Mucosa of descending colon (tissue), 3 donors: Measurements from ENCODE around the gene MGAT3. TPM values are rescaled to one million over a fixed set of nuclear protein-coding genes. Genes with fewer than 3 reads are reported as not detected.
"Not testable (repeated sequence)": the region's sequence is repeated elsewhere in the genome, so short reads cannot be mapped to it uniquely, and the experiment has no call there.

Experiments
- ATAC-seq: fragments of 200-7000 bp; cut with Tn5 transposase; one replicate; pipeline ENCODE4 v1.9.1; 2020; ENCODE audit warnings: mild to moderate bottlenecking, moderate library complexity
- DNase-seq, 3 donors: peaks; one replicate each; pipeline ENCODE4 v3.0.0-alpha.2; 2020
- H3K36me3 ChIP-seq: fragments of 200-600 bp; one replicate; pipeline ENCODE4 v1.8.0; 2021; ENCODE audit warnings: low read depth, mild to moderate bottlenecking
- H3K4me1 ChIP-seq: fragments of 200-600 bp; one replicate; pipeline ENCODE4 v1.8.0; 2021; ENCODE audit warnings: low read depth, mild to moderate bottlenecking
- H3K4me3 ChIP-seq: fragments of 200-600 bp; one replicate; pipeline ENCODE4 v1.8.0; 2021; ENCODE audit warnings: mild to moderate bottlenecking
- H3K9me3 ChIP-seq: fragments of 200-600 bp; one replicate; pipeline ENCODE4 v1.8.0; 2021; ENCODE audit warnings: mild to moderate bottlenecking
- intact Hi-C, 2 donors: fragments of 100-400 bp; cut with DNase I in 1 of 2; cut with micrococcal nuclease in 1 of 2; formaldehyde crosslinking; loops; one replicate each; pipeline versions ENCODE4 v1.11.0 to v1.11.1; 2022; cut with DNase I, micrococcal nuclease
- long read RNA-seq, 2 donors: library from polyadenylated mRNA; unstranded; transcript quantifications; one replicate each; pipeline ENCODE4 v2.0.0, GENCODE V29; 2019 to 2021
- total RNA-seq, 3 donors: library from RNA; stranded (reverse); fragmentation: NEBNext Ultra II Directional in 2 of 3; extraction: Animal tissue kit (Norgen Biotek cat#: 25700) in 2 of 3; gene quantifications; one replicate each; pipeline versions ENCODE4 v1.2.1 to v1.2.4, GENCODE V29; 2021 to 2023
- TF ChIP-seq, protein P1 (sequence below): fragments of 200-600 bp; IDR thresholded peaks from one replicate; pipeline ENCODE4 v1.8.0; 2022; ENCODE audit warnings: antibody characterized with exemption, mild to moderate bottlenecking
- donor health status: DM: no; HTN: no; CAD: no; lungs with moderate emphysema.
- donor health status: DM: no; HTN: no; CAD: no.
- donor health status: DM: no; HTN: yes; CAD: no.

MGAT3 gene
- 1 to 10 TPM; 5.1 to 8.5 (median 6.5) TPM for total RNA-seq
- long read RNA-seq, donor 1, partial matches to known transcripts: 0 of 11 reads
- long read RNA-seq, donor 1, other reads (novel, unspliced or antisense): 11 of 11 reads
- long read RNA-seq, donor 2, partial matches to known transcripts: 0 of 1 reads
- long read RNA-seq, donor 2, other reads (novel, unspliced or antisense): 1 of 1 reads

GRCh38 chr22:39456522-39457197, at the start of gene MGAT3:
TSS of gene MGAT3 (plus strand) at chr22:39457012. CDS start at chr22:39487348, 30,336 bp downstream.
- H3K36me3 ChIP-seq: no peaks in the 10 kb centered on the region
- H3K4me3 ChIP-seq: no peak within 1 kb of the TSS
- TF ChIP-seq, protein P1, sequence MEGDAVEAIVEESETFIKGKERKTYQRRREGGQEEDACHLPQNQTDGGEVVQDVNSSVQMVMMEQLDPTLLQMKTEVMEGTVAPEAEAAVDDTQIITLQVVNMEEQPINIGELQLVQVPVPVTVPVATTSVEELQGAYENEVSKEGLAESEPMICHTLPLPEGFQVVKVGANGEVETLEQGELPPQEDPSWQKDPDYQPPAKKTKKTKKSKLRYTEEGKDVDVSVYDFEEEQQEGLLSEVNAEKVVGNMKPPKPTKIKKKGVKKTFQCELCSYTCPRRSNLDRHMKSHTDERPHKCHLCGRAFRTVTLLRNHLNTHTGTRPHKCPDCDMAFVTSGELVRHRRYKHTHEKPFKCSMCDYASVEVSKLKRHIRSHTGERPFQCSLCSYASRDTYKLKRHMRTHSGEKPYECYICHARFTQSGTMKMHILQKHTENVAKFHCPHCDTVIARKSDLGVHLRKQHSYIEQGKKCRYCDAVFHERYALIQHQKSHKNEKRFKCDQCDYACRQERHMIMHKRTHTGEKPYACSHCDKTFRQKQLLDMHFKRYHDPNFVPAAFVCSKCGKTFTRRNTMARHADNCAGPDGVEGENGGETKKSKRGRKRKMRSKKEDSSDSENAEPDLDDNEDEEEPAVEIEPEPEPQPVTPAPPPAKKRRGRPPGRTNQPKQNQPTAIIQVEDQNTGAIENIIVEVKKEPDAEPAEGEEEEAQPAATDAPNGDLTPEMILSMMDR: no peak
- intact Hi-C loops: no loop called here
- ATAC-seq (no peak), DNase-seq (no peak)
- peaks cover 2% of the 10 kb centered on the region for H3K4me1 ChIP-seq
- no peaks in the 10 kb centered on the region for H3K9me3 ChIP-seq

GRCh38 chr22:39408173-39408572, 48.6 kb upstream of the MGAT3 start:
- DNase-seq: peak in 1 of 3 donors; percentile 17
- intact Hi-C loops: no loop called here
- Histone ChIP-seq H3K9me3 (no peaks in the 10 kb centered on the region), H3K4me1 (no peaks in the 10 kb centered on the region), H3K36me3 (no peaks in the 10 kb centered on the region), H3K4me3 (no peak overlapping the region)
- ATAC-seq: no peak
- TF ChIP-seq, protein P1: no peak

DNA sequence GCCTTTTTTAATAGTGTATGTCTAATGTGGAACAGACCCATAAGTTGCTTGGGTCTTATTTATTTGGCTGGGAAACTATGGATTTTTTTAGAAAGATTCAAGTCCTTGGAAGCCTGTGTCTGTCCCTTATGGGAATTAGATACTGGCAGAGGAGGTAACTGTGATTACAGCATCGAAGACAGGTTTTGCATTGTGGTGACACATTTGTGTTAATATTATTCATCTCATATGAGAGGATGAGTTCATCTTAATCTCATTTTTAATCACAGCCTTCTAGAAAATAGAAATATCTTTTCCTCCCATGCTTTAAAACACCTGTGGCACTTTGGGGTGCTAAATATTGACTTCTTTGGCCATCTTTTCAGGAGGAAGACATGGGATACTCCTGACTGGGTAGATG, 48.0 kb upstream of the MGAT3 start:
- Histone ChIP-seq H3K36me3 (no peaks in the 10 kb centered on the region), H3K4me3 (no peak overlapping the region), H3K9me3 (no peaks in the 10 kb centered on the region), H3K4me1 (no peaks in the 10 kb centered on the region)
- ATAC-seq: no peak
- intact Hi-C loops: no loop called here
- TF ChIP-seq, protein P1: no peak
- DNase-seq: no peak

DNA sequence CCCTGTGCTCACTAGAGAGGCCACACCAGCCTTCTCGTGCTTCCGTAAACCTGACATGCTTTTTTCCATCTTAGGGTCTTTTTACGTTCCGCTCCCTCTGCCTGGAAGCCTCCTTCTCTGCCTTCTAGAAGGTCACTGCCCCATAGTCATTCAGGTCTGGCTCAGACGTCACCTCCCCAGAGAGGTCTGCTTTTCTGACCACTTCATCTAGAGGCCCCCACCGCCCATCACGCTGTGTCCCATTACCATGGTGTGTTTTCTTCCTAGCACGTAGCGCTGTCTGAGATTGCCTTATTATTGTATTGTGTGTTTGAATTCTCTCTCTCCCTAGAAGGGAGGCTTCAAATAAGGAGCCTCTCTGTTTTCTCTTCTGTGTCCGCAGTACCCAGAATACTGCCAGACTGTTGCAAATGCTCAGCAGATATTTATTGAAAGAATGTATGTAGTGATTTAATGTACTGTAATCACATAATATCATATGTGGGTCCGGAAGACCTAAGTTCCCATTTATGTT, 47.2 kb upstream of the MGAT3 start:
- no peaks in the 10 kb centered on the region for H3K4me1 ChIP-seq
- intact Hi-C loops: no loop called here

DNA sequence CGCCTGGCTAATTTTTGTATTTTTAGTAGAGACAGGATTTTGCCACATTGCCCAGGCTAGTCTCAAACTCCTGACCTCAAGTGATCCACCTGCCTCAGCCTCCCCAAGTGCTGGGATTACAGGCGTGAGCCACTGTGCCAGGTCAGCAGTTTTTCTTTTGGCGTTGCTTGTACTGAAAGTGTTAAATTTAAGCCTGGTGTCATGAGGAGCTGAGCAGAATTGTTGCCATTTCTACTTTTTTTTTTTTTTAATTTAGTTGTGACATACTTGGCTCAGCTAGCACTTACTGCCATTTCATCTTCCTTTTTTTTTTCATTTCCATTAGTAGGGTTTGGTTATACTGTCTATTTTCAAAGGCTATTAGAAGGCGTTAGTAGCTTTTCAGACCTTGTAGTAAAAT, 46.5 kb upstream of the MGAT3 start:
- intact Hi-C loops: no loop called here
- H3K4me3 ChIP-seq: no peak overlapping the region
- H3K4me1 ChIP-seq: no peaks in the 10 kb centered on the region
- ATAC-seq: no peak
- H3K9me3 ChIP-seq: no peaks in the 10 kb centered on the region
- peak in 1 of 3 donors; percentile 1 for DNase-seq
- H3K36me3 ChIP-seq: no peaks in the 10 kb centered on the region
- TF ChIP-seq, protein P1: no peak

More for the DNA sequence above, 47.2 kb upstream of the MGAT3 start:
- TF ChIP-seq, protein P1: no peak
- ATAC-seq (no peak), DNase-seq (peak in 1 of 3 donors; percentile 8)
- H3K36me3 ChIP-seq: no peaks in the 10 kb centered on the region
- H3K9me3 ChIP-seq: no peaks in the 10 kb centered on the region
- no peak overlapping the region for H3K4me3 ChIP-seq

DNA sequence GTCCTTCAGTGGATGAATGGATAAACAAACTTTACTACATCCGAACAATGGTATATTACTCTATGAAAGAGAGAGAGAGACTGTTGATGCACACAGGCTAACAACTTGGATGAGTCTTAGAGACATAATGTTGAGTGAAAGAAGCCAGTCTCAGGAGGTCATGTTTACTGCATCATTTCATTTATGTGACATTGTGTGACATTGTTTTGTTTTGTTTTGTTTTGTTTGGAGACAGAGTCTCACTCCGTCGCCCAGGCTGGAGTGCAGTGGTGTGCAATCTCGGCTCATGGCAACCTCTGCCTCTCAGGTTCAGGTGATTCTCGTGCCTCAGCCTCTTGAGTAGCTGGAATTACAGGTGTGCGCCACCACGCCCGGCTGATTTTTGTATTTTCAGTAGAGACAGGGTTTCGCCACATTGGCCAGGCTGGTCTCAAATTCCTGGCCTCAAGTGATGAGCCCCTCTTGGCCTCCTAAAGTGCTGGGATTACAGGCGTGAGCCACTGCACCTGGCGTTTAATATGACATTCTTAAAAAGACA, 44.9 kb upstream of the MGAT3 start:
- H3K4me3 ChIP-seq, H3K4me1 ChIP-seq, intact Hi-C loops, H3K9me3 ChIP-seq, H3K36me3 ChIP-seq, ATAC-seq: not testable (repeated sequence)
- DNase-seq: peak in 1 of 3 donors; percentile 19

DNA sequence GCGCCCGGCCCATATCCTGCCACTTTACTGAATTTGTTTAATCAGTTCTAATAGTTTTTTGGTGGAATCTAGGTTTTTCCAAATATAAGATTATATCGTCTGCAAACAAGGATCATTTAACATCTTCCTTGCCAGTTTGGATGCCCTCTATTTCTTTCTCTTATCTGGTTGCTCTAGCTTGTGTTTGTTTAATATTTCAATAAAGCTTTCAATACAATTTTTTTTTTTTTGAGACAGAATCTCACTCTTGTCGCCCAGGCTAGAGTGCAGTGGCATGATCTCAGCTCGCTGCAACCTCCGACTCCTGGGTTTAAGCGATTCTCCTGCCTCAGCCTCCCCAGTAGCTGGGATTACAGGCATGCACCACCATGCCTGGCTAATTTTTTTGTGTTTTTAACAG, 43.6 kb upstream of the MGAT3 start:
- intact Hi-C loops, ATAC-seq, H3K4me3 ChIP-seq, H3K36me3 ChIP-seq, H3K9me3 ChIP-seq, H3K4me1 ChIP-seq: not testable (repeated sequence)
- DNase-seq: peak in 1 of 3 donors; percentile 2
